Measurements from ENCODE around the gene RASAL1. TPM values are rescaled to one million over a fixed set of nuclear protein-coding genes. Genes with fewer than 3 reads are reported as not detected.

The RASAL1 gene
- total RNA-seq, 2 experiments from 2014 or later: 1.2 to 2.7 TPM

DNA sequence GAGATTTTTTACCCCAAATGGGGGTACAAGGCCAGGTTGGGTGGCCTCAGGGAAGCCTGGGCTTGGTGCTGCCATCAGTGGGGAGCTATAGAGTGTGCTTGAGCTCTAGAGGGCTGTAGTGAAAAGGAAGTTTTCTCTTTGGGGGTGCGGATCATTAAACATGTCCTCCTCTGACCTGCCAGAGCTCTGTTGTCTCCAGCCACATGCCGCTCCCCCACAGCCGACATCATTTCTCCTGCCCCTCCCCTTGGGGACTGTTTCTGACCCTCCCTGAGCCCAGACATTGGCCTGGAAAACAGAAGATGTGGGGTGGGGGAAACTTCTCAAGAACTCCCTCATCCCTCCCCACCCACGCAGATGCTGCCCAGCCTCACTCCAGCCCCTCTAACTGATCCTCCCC, 53.7 kb downstream of the RASAL1 start:
- ATAC-seq (ENCODE audit: poor library complexity) (no peak), DNase-seq (no peak)
- H3K4me1 Mint-ChIP-seq (ENCODE audit: low read depth): peaks cover 71% of the 10 kb centered on the region
- POLR2A ChIA-PET: interaction anchor here (0.6 to 0.7 kb wide), 2 partner anchors 9 to 11 kb away, joined by 3 read pairs; no protein-coding TSS in a partner anchor
- H3K27ac ChIP-seq (ENCODE audit: low read depth in 1 of 2, low read length in 2 of 2): no peak overlapping the region
- no peaks in the 10 kb centered on the region for H3K27me3 ChIP-seq (ENCODE audit: control insufficient read depth in 1 of 2, insufficient read depth in 2 of 2, low read length in 2 of 2)
- H3K4me1 ChIP-seq (ENCODE audit: insufficient read depth, low read length): peaks cover 35% of the 10 kb centered on the region
- CTCF ChIA-PET: no interaction called here
- H3K36me3 Mint-ChIP-seq (ENCODE audit: low read depth): peaks cover 62% of the 10 kb centered on the region
- H3K27ac Mint-ChIP-seq: peak overlapping the region; percentile 69
- intact Hi-C loops (cut with DNase I, micrococcal nuclease): loop anchor here in 1 of 2 experiments (10.0 kb wide), 1 partner anchor 73 kb away; no protein-coding TSS in a partner anchor
- TF ChIP-seq, protein P1, sequence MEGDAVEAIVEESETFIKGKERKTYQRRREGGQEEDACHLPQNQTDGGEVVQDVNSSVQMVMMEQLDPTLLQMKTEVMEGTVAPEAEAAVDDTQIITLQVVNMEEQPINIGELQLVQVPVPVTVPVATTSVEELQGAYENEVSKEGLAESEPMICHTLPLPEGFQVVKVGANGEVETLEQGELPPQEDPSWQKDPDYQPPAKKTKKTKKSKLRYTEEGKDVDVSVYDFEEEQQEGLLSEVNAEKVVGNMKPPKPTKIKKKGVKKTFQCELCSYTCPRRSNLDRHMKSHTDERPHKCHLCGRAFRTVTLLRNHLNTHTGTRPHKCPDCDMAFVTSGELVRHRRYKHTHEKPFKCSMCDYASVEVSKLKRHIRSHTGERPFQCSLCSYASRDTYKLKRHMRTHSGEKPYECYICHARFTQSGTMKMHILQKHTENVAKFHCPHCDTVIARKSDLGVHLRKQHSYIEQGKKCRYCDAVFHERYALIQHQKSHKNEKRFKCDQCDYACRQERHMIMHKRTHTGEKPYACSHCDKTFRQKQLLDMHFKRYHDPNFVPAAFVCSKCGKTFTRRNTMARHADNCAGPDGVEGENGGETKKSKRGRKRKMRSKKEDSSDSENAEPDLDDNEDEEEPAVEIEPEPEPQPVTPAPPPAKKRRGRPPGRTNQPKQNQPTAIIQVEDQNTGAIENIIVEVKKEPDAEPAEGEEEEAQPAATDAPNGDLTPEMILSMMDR (IDR thresholded peaks at IDR 0.05): no peak
- peaks cover 29% of the 10 kb centered on the region for H3K36me3 ChIP-seq (ENCODE audit: insufficient read depth, low read length)
- H3K9me3 Mint-ChIP-seq: no peaks in the 10 kb centered on the region
- H3K27me3 Mint-ChIP-seq: no peaks in the 10 kb centered on the region
- H3K9me3 ChIP-seq (ENCODE audit: control insufficient read depth in 1 of 2, insufficient read depth in 1 of 2, low read length in 2 of 2): no peaks in the 10 kb centered on the region
- H3K4me3 Mint-ChIP-seq: no peak overlapping the region
- H3K4me3 ChIP-seq (ENCODE audit: low read length): no peak overlapping the region

DNA sequence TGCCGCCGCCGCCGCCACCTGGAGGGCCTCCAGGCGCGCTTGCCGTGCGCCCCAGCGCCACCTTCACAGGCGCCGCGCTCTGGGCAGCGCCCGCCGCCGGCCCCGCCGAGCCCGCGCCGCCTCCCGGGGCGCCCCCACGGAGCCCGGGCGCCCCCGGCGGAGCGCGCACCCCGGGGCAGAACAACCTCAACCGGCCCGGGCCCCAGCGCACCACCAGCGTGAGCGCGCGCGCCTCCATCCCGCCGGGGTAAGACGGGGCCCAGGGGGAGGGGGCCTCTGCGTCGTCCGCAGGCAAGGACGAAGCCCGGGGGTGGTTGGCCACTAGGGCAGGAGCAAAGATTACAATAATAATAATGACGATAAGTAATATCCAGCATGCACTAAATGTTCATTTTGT, 57.7 kb downstream of the RASAL1 start:
- CTCF ChIA-PET: no interaction called here

DNA sequence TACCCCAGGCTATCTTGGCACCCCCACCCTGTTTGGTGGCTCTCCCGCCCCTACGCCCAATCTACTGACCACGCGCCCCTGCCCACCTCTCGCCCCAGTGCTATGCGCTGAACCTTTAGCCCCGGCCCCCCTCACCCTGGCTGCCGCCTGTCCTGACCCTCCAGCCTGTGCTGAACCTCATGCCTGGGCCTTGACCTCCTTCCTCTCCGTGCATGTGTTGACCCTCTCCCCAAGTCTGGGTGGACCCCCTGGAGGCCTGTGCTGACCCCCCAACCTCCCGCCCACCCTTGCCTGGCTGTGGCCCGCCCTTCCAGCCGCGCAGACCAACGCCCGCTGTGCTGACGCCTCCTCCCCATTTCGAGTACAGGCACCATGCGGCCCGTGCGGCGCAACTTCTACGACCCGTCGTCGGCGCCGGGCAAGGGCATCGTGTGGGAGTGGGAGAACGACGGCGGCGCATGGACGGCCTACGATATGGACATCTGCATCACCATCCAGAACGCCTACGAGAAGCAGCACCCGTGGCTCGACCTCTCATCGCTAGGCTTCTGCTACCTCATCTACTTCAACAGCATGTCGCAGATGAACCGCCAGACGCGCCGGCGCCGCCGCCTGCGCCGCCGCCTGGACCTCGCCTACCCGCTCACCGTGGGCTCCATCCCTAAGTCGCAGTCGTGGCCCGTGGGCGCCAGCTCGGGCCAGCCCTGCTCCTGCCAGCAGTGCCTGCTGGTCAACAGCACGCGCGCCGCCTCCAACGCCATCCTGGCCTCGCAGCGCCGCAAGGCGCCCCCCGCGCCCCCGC, 58.3 kb downstream of the RASAL1 start:
- H3K27ac Mint-ChIP-seq: no peak overlapping the region
- no peak for ATAC-seq (ENCODE audit: poor library complexity)
- intact Hi-C loops (cut with DNase I, micrococcal nuclease): no loop called here
- H3K27ac ChIP-seq (ENCODE audit: low read depth in 1 of 2, low read length in 2 of 2): no peak overlapping the region
- CTCF ChIA-PET: no interaction called here
- no peak overlapping the region for H3K4me3 Mint-ChIP-seq
- no peaks in the 10 kb centered on the region for H3K27me3 ChIP-seq (ENCODE audit: control insufficient read depth in 1 of 2, insufficient read depth in 2 of 2, low read length in 2 of 2)
- DNase-seq: no peak
- H3K36me3 Mint-ChIP-seq (ENCODE audit: low read depth): peaks cover 67% of the 10 kb centered on the region
- H3K9me3 ChIP-seq (ENCODE audit: control insufficient read depth in 1 of 2, insufficient read depth in 1 of 2, low read length in 2 of 2): no peaks in the 10 kb centered on the region
- peaks cover 23% of the 10 kb centered on the region for H3K36me3 ChIP-seq (ENCODE audit: insufficient read depth, low read length)
- H3K4me3 ChIP-seq (ENCODE audit: low read length): no peak overlapping the region
- H3K4me1 ChIP-seq (ENCODE audit: insufficient read depth, low read length): peaks cover 36% of the 10 kb centered on the region
- peaks cover 69% of the 10 kb centered on the region for H3K4me1 Mint-ChIP-seq (ENCODE audit: low read depth)
- POLR2A ChIA-PET: no interaction called here
- H3K9me3 Mint-ChIP-seq: no peaks in the 10 kb centered on the region
- TF ChIP-seq, protein P1 (IDR thresholded peaks at IDR 0.05): no peak
- no peaks in the 10 kb centered on the region for H3K27me3 Mint-ChIP-seq

More for the DNA sequence above, 57.7 kb downstream of the RASAL1 start:
- Histone ChIP-seq H3K4me3 (ENCODE audit: low read length) (no peak overlapping the region), H3K9me3 (ENCODE audit: control insufficient read depth in 1 of 2, insufficient read depth in 1 of 2, low read length in 2 of 2) (no peaks in the 10 kb centered on the region), H3K4me1 (ENCODE audit: insufficient read depth, low read length) (peaks cover 37% of the 10 kb centered on the region), H3K36me3 (ENCODE audit: insufficient read depth, low read length) (peaks cover 25% of the 10 kb centered on the region), H3K27ac (ENCODE audit: low read depth in 1 of 2, low read length in 2 of 2) (no peak overlapping the region), H3K27me3 (ENCODE audit: control insufficient read depth in 1 of 2, insufficient read depth in 2 of 2, low read length in 2 of 2) (no peaks in the 10 kb centered on the region)
- Mint-ChIP-seq H3K27ac (peak overlapping the region; percentile 19), H3K27me3 (no peaks in the 10 kb centered on the region), H3K4me3 (no peak overlapping the region), H3K4me1 (ENCODE audit: low read depth) (peaks cover 70% of the 10 kb centered on the region), H3K36me3 (ENCODE audit: low read depth) (peaks cover 72% of the 10 kb centered on the region), H3K9me3 (no peaks in the 10 kb centered on the region)
- no peak for DNase-seq
- ATAC-seq (ENCODE audit: poor library complexity): no peak
- intact Hi-C loops (cut with DNase I, micrococcal nuclease): no loop called here
- POLR2A ChIA-PET: no interaction called here
- TF ChIP-seq, protein P1 (IDR thresholded peaks at IDR 0.05): no peak

Data from CD4-positive, alpha-beta T cell (primary cell).